Tibial artery (tissue), 4 donors: ENCODE measurements around the gene NCBP3.
"Not testable (repeated sequence)": the region's sequence is repeated elsewhere in the genome, so short reads cannot be mapped to it uniquely, and the experiment has no call there.

Experiments used
- DNase-seq, 2 donors: peaks; one replicate each; pipeline ENCODE4 v3.0.0-alpha.2; 2019
- H3K27ac ChIP-seq, 2 donors: fragments of 200-600 bp; sonication (generic) in 1 of 2; 1 replicate in 1 of 2; 2 replicates in 1 of 2; pipeline ENCODE4 v1.5.1; 2018 to 2019; ENCODE audit warnings: mild to moderate bottlenecking in 1 of 2
- H3K27me3 ChIP-seq, 2 donors: fragments of 200-600 bp; sonication (generic) in 1 of 2; one replicate each; pipeline versions ENCODE4 v1.5.1 to v1.6.0; 2016 to 2019
- H3K36me3 ChIP-seq, 3 donors: fragments of 200-600 bp; sonication (generic) in 2 of 3; one replicate each; pipeline ENCODE4 v1.5.1; 2016 to 2019; ENCODE audit warnings: mild to moderate bottlenecking in 2 of 3
- H3K4me1 ChIP-seq, 4 donors: fragments of 200-600 bp; sonication (generic) in 2 of 4; 1 replicate in 3 of 4; 2 replicates in 1 of 4; pipeline ENCODE4 v1.5.1; 2016 to 2019
- H3K4me3 ChIP-seq, 2 donors: fragments of 200-600 bp; sonication (generic) in 1 of 2; 1 replicate in 1 of 2; 2 replicates in 1 of 2; pipeline ENCODE4 v1.5.1; 2018 to 2019; ENCODE audit warnings: mild to moderate bottlenecking in 2 of 2
- H3K9me3 ChIP-seq, 3 donors: fragments of 200-600 bp; sonication (generic) in 1 of 3; one replicate each; pipeline ENCODE4 v1.5.1; 2016 to 2019
- CTCF ChIP-seq, 2 experiments: fragments of 200-600 bp in 1 of 2; fragments of 450-650 bp in 1 of 2; IDR thresholded peaks; one replicate each; pipeline ENCODE4 v1.5.1; 2017 to 2019; ENCODE audit warnings: antibody characterized with exemption in 2 of 2, mild to moderate bottlenecking in 1 of 2, moderate library complexity in 1 of 2
- intact Hi-C: fragments of 100-400 bp; cut with DNase I; formaldehyde crosslinking; loops from one replicate; pipeline ENCODE4 v1.15.0; 2023; ENCODE audit warnings: low total_unique reads

The NCBP3 gene

GRCh38 chr17:3796822-3797170, 49.2 kb downstream of the NCBP3 start:
- no peak for TF ChIP-seq CTCF (IDR thresholded peaks at IDR 0.05)
- Histone ChIP-seq H3K27ac (no peak overlapping the region), H3K4me3 (no peak overlapping the region), H3K9me3 (no peaks in the 10 kb centered on the region), H3K4me1 (no peaks in the 10 kb centered on the region), H3K27me3 (peaks cover 0 to 12% of the 10 kb centered on the region in 2 donors), H3K36me3 (no peaks in the 10 kb centered on the region)
- intact Hi-C loops = no loop called here
- DNase-seq = no peak

- no peaks in the 10 kb centered on the region for H3K4me1 ChIP-seq
- no peak overlapping the region for H3K27ac ChIP-seq
- no peak overlapping the region for H3K4me3 ChIP-seq
- H3K36me3 ChIP-seq = no peaks in the 10 kb centered on the region
- no peaks in the 10 kb centered on the region for H3K9me3 ChIP-seq
- TF ChIP-seq CTCF (IDR thresholded peaks at IDR 0.05) = no peak
- peaks cover 0 to 12% of the 10 kb centered on the region in 2 donors for H3K27me3 ChIP-seq
- no peak for DNase-seq
- intact Hi-C loops = no loop called here
Observed at GRCh38 chr17:3796110-3796821, 49.8 kb downstream of the NCBP3 start.

- Histone ChIP-seq H3K4me3 (no peak overlapping the region), H3K9me3 (no peaks in the 10 kb centered on the region), H3K27ac (no peak overlapping the region), H3K4me1 (no peaks in the 10 kb centered on the region), H3K36me3 (no peaks in the 10 kb centered on the region), H3K27me3 (peaks cover 0 to 12% of the 10 kb centered on the region in 2 donors)
- intact Hi-C loops = no loop called here
- no peak for DNase-seq
- no peak for TF ChIP-seq CTCF (IDR thresholded peaks at IDR 0.05)
Observed at GRCh38 chr17:3795390-3796102, 50.5 kb downstream of the NCBP3 start.

- H3K36me3 ChIP-seq = no peaks in the 10 kb centered on the region
- intact Hi-C loops = no loop called here
- H3K4me1 ChIP-seq = no peaks in the 10 kb centered on the region
- no peak overlapping the region for H3K27ac ChIP-seq
- H3K9me3 ChIP-seq = no peaks in the 10 kb centered on the region
- H3K4me3 ChIP-seq = no peak overlapping the region
- peaks cover 0 to 12% of the 10 kb centered on the region in 2 donors for H3K27me3 ChIP-seq
- TF ChIP-seq CTCF (IDR thresholded peaks at IDR 0.05) = no peak
- no peak for DNase-seq
Observed at GRCh38 chr17:3794557-3795389, 51.3 kb downstream of the NCBP3 start.

GRCh38 chr17:3794152-3794551, 51.9 kb downstream of the NCBP3 start:
- intact Hi-C loops, H3K4me3 ChIP-seq, H3K36me3 ChIP-seq, H3K4me1 ChIP-seq, H3K9me3 ChIP-seq, DNase-seq, H3K27ac ChIP-seq: not testable (repeated sequence)
- H3K27me3 ChIP-seq = peaks cover 0 to 12% of the 10 kb centered on the region in 2 donors

GRCh38 chr17:3793258-3793657, 52.8 kb downstream of the NCBP3 start:
- intact Hi-C loops, H3K27ac ChIP-seq, H3K4me1 ChIP-seq, DNase-seq, H3K4me3 ChIP-seq, H3K9me3 ChIP-seq, H3K27me3 ChIP-seq, H3K36me3 ChIP-seq: not testable (repeated sequence)
